Natural killer cell (primary cell): Measurements from ENCODE around the gene SLC6A4. TPM values are rescaled to one million over a fixed set of nuclear protein-coding genes. Genes with fewer than 3 reads are reported as not detected.

Experiments
- ATAC-seq, 3 donors: fragments of 150-1000 bp in 2 of 3; fragments of 200-7000 bp in 1 of 3; cut with Tn5 transposase; 1 replicate in 1 of 3; 2 replicates in 2 of 3; pipeline ENCODE4 v1.10.0; 2021; ENCODE audit warnings: mild to moderate bottlenecking in 2 of 3, moderate library complexity in 2 of 3
- DNase-seq, 2 donors: peaks; one replicate each; pipeline versions ENCODE4 v3.0.0 to v3.0.0-alpha.2; 2013 to 2021; ENCODE audit warnings: mixed read lengths in 1 of 2
- H3K27ac ChIP-seq: one replicate; pipeline ENCODE4 v1.5.1; 2013; ENCODE audit warnings: mild to moderate bottlenecking, low read length
- H3K27me3 ChIP-seq: one replicate; pipeline ENCODE4 v1.6.1; 2013; ENCODE audit warnings: low read length; ENCODE audit not compliant: control insufficient read depth, insufficient read depth
- H3K36me3 ChIP-seq: one replicate; pipeline ENCODE4 v1.6.1; 2013; ENCODE audit warnings: low read length; ENCODE audit not compliant: control insufficient read depth, insufficient read depth
- H3K4me1 ChIP-seq: one replicate; pipeline ENCODE4 v1.6.1; 2013; ENCODE audit warnings: low read length; ENCODE audit not compliant: control insufficient read depth, insufficient read depth
- H3K4me3 ChIP-seq: one replicate; pipeline ENCODE4 v1.5.1; 2013; ENCODE audit warnings: low read length
- H3K9me3 ChIP-seq: one replicate; pipeline ENCODE4 v1.6.1; 2013; ENCODE audit warnings: low read length; ENCODE audit not compliant: control insufficient read depth, insufficient read depth
- H3K27ac Mint-ChIP-seq, 2 donors: one replicate each; pipeline ENCODE4 v1.8.0; 2022; ENCODE audit warnings: mild to moderate bottlenecking in 2 of 2, mixed read lengths in 2 of 2, moderate library complexity in 1 of 2
- H3K27me3 Mint-ChIP-seq, 2 donors: one replicate each; pipeline ENCODE4 v1.8.0; 2022; ENCODE audit warnings: low read depth in 2 of 2, mixed read lengths in 2 of 2
- H3K36me3 Mint-ChIP-seq: one replicate; pipeline ENCODE4 v1.8.0; 2022; ENCODE audit warnings: mixed read lengths
- H3K4me1 Mint-ChIP-seq, 2 donors: one replicate each; pipeline ENCODE4 v1.8.0; 2022; ENCODE audit warnings: mixed read lengths in 2 of 2
- H3K4me3 Mint-ChIP-seq: one replicate; pipeline ENCODE4 v1.8.0; 2022; ENCODE audit warnings: mild to moderate bottlenecking, moderate library complexity, mixed read lengths
- H3K9me3 Mint-ChIP-seq, 2 donors: one replicate each; pipeline ENCODE4 v1.8.0; 2022; ENCODE audit warnings: mixed read lengths in 2 of 2
- CTCF ChIP-seq: fragments of 200-600 bp; IDR thresholded peaks from one replicate; pipeline ENCODE4 v1.8.0; 2022; ENCODE audit warnings: antibody characterized with exemption
- WGBS: methylation state at CpG from one replicate; pipeline ENCODE4 v1.1.7; 2013; ENCODE audit warnings: missing lambda C conversion rate; ENCODE audit not compliant: insufficient coverage; 5-methylcytosine and 5-hydroxymethylcytosine counted together
- intact Hi-C: fragments of 100-400 bp; cut with micrococcal nuclease; formaldehyde crosslinking; loops from one replicate; pipeline ENCODE4 v1.14.2; 2022
- total RNA-seq, 4 donors: library from RNA; stranded (reverse); fragments of 120-200 nt in 1 of 4; gene quantifications; one replicate each; pipeline versions ENCODE4 v1.2.3 to v1.2.4, GENCODE V29; 2013 to 2022

SLC6A4 gene
- total RNA-seq, 3 donors from 2014 or later (not counting 1 experiment from before 2014, with no cell fraction given): 0.43 to 3.5 (median 0.58) TPM

GRCh38 chr17:30191072-30191471 is 44.4 kb downstream of the SLC6A4 start:
- Mint-ChIP-seq H3K27ac (peak overlapping the region in 1 of 2 donors; percentile 60), H3K9me3 (no peaks in the 10 kb centered on the region), H3K36me3 (no peaks in the 10 kb centered on the region), H3K27me3 (no peaks in the 10 kb centered on the region), H3K4me1 (peaks cover 0 to 5% of the 10 kb centered on the region in 2 donors), H3K4me3 (no peak overlapping the region)
- TF ChIP-seq CTCF: no peak
- DNase-seq (no peak), ATAC-seq (no peak)
- Histone ChIP-seq H3K4me1 (no peaks in the 10 kb centered on the region), H3K4me3 (no peak overlapping the region), H3K36me3 (peaks cover 2% of the 10 kb centered on the region), H3K27ac (no peak overlapping the region), H3K27me3 (no peaks in the 10 kb centered on the region), H3K9me3 (no peaks in the 10 kb centered on the region)
- WGBS: 89% methylated on average over 2 of the region's 2 CpGs
- intact Hi-C loops: no loop called here

- no peaks in the 10 kb centered on the region for H3K27me3 ChIP-seq
- H3K9me3 ChIP-seq: no peaks in the 10 kb centered on the region
- no peak for TF ChIP-seq CTCF
- 100% methylated on average over 3 of the region's 5 CpGs for WGBS
- Mint-ChIP-seq H3K27me3 (no peaks in the 10 kb centered on the region), H3K9me3 (no peaks in the 10 kb centered on the region), H3K4me3 (no peak overlapping the region), H3K4me1 (peaks cover 0 to 5% of the 10 kb centered on the region in 2 donors), H3K36me3 (peaks cover 14% of the 10 kb centered on the region), H3K27ac (peak overlapping the region in 1 of 2 donors; percentile 44)
- H3K4me3 ChIP-seq: no peak overlapping the region
- intact Hi-C loops: no loop called here
- ATAC-seq (no peak), DNase-seq (no peak)
- no peaks in the 10 kb centered on the region for H3K4me1 ChIP-seq
- no peak overlapping the region for H3K27ac ChIP-seq
- peaks cover 25% of the 10 kb centered on the region for H3K36me3 ChIP-seq
Observed at GRCh38 chr17:30188211-30188939, 47.1 kb downstream of the SLC6A4 start.

GRCh38 chr17:30187573-30187972 is 47.9 kb downstream of the SLC6A4 start:
- no peak for ATAC-seq
- peak overlapping the region in 1 of 2 donors; percentile 44 for H3K27ac Mint-ChIP-seq

More at GRCh38 chr17:30187573-30187972, 47.9 kb downstream of the SLC6A4 start:
- Histone ChIP-seq H3K36me3 (peaks cover 29% of the 10 kb centered on the region), H3K27me3 (no peaks in the 10 kb centered on the region), H3K27ac (no peak overlapping the region), H3K4me3 (no peak overlapping the region), H3K9me3 (no peaks in the 10 kb centered on the region), H3K4me1 (no peaks in the 10 kb centered on the region)
- Mint-ChIP-seq H3K4me3 (no peak overlapping the region), H3K4me1 (no peaks in the 10 kb centered on the region), H3K9me3 (no peaks in the 10 kb centered on the region), H3K27me3 (no peaks in the 10 kb centered on the region), H3K36me3 (peaks cover 21% of the 10 kb centered on the region)
- intact Hi-C loops: no loop called here
- WGBS: 81% methylated on average over 2 of the region's 2 CpGs
- no peak for DNase-seq
- TF ChIP-seq CTCF: no peak
